Spinal cord (tissue), 10 donors: ENCODE measurements around the gene TUBA8. TPM values are rescaled to one million over a fixed set of nuclear protein-coding genes. Genes with fewer than 3 reads are reported as not detected.

Source experiments
- DNase-seq, 6 donors: peaks; one replicate each; pipeline versions ENCODE4 v3.0.0 to v3.0.0-alpha.2; 2013 to 2015; ENCODE audit warnings: low spot score in 6 of 6, low read depth in 4 of 6
- H3K27ac ChIP-seq: one replicate; pipeline ENCODE4 v1.5.1; 2013; ENCODE audit warnings: low read depth, low read length, control low read depth
- H3K27me3 ChIP-seq: one replicate; pipeline ENCODE4 v1.6.1; 2013; ENCODE audit warnings: low read length; ENCODE audit not compliant: control insufficient read depth, insufficient read depth
- H3K36me3 ChIP-seq: one replicate; pipeline ENCODE4 v1.6.1; 2013; ENCODE audit warnings: low read length; ENCODE audit not compliant: control insufficient read depth, insufficient read depth
- H3K4me1 ChIP-seq: one replicate; pipeline ENCODE4 v1.6.1; 2013; ENCODE audit warnings: low read length; ENCODE audit not compliant: control insufficient read depth, insufficient read depth
- H3K4me3 ChIP-seq: one replicate; pipeline ENCODE4 v1.5.1; 2013; ENCODE audit warnings: low read depth, low read length, control low read depth
- H3K9me3 ChIP-seq: one replicate; pipeline ENCODE4 v1.6.1; 2013; ENCODE audit warnings: low read length; ENCODE audit not compliant: control insufficient read depth, insufficient read depth
- WGBS: methylation state at CpG from one replicate; pipeline ENCODE4 v1.1.5; 2013; ENCODE audit warnings: missing lambda C conversion rate; ENCODE audit not compliant: insufficient coverage; 5-methylcytosine and 5-hydroxymethylcytosine counted together
- polyA plus RNA-seq, 2 donors: library from polyadenylated mRNA; unstranded; fragments of 120-200 nt; gene quantifications; one replicate each; pipeline ENCODE4 v1.2.1, GENCODE V29; 2013; ENCODE audit not compliant: insufficient read length in 2 of 2
- total RNA-seq, 2 donors: library from RNA; depleted of rRNA in 1 of 2; stranded (reverse); fragments of 120-200 nt in 1 of 2; fragments of >200 nt in 1 of 2; gene quantifications; one replicate each; pipeline versions ENCODE4 v1.2.3 to v1.2.4, GENCODE V29; 2013 to 2014
- donor health status: healthy.

Gene TUBA8
- total and polyA plus RNA-seq, 4 donors: 5.5 to 27.1 (median 17.2) TPM

GRCh38 chr22:18075720-18076497 is 34.7 kb upstream of the TUBA8 start:
- Histone ChIP-seq H3K27me3 (no peaks in the 10 kb centered on the region), H3K4me1 (peaks cover 20% of the 10 kb centered on the region), H3K4me3 (no peak overlapping the region), H3K9me3 (no peaks in the 10 kb centered on the region), H3K36me3 (peaks cover 7% of the 10 kb centered on the region), H3K27ac (no peak overlapping the region)
- DNase-seq: peak; percentile 84 to 98 (median 88)
- WGBS: 30% methylated on average over 11 of the region's 13 CpGs

DNA sequence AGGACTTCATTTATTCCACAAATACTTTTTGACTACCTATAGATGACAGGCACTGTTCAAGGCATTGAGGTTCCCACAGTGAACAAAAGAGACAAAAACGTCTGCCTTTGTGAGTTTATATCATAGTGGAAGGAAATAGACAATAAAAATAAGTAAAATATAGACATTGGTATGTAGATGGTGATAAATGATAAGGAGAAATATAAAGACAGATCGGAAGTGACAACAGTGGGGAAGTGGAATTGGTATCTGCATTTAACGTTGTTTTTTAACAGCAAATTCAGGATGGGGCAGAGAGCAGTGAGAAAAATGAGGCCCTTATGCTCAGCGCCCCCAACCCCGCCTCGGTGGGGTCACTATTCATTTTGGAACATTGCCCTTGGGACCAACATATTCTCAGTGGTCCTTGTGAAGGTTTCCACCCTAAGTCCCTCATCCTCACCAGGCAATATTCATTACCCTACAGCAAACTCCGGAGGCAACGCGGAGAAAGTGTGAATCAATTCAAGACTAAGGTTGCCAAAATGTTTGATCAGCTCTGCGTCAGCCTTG is 33.4 kb upstream of the TUBA8 start:
- Histone ChIP-seq H3K27ac (peak overlapping the region; percentile 72), H3K9me3 (no peaks in the 10 kb centered on the region), H3K36me3 (peaks cover 14% of the 10 kb centered on the region), H3K4me1 (peaks cover 20% of the 10 kb centered on the region), H3K27me3 (no peaks in the 10 kb centered on the region), H3K4me3 (peak overlapping the region; percentile 89)
- DNase-seq: no peak
- 18% methylated on average over 9 of the region's 10 CpGs for WGBS

DNA sequence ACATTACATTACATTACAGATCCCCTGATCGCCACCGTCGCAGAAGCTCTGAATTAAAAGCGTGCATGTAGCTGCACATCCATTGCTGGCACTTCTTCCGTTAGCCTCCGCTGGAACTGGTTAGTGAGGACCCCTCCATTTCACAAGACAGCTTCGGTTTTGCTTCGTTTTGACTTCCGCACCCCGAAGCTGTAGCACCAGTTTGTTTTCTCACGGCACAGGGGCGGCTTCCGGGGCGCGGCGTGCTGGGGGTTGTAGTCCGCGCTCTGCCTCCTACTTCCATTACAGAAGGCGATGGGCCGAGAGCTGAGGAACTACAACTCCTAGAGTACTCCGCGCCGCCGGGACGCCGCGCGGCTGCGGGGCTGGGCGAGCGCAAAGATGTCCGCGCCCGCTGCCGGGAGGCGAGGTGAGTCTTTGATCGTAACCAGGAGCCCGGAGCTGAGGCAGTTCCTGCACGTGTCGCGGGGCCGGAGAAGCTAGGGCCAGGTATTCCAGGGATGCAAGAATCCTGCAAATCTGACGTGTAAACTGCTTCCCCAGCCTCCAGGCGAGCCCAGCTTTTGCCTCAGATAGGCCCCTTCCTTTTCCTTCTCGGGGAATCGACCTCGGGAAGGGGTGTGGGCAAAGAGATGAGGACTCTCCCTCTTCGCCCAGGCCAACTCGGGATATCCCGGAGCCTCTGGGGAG is 32.8 kb upstream of the TUBA8 start, which contains the start of gene PEX26:
Gene PEX26, plus strand, starts transcription at position 352 of the 690 bp plus-strand sequence. CDS start 387 bp downstream, outside the sequence.
- peaks cover 14% of the 10 kb centered on the region for H3K36me3 ChIP-seq
- under 1% methylated on average over 50 of the region's 50 CpGs for WGBS
- peak; percentile 83 to 99 (median 91) for DNase-seq
- no peaks in the 10 kb centered on the region for H3K27me3 ChIP-seq
- peak within 1 kb of the TSS; percentile 89 for H3K4me3 ChIP-seq
- H3K4me1 ChIP-seq: peaks cover 20% of the 10 kb centered on the region
- H3K9me3 ChIP-seq: no peaks in the 10 kb centered on the region
- peak within 1 kb of the TSS; percentile 72 for H3K27ac ChIP-seq

DNA sequence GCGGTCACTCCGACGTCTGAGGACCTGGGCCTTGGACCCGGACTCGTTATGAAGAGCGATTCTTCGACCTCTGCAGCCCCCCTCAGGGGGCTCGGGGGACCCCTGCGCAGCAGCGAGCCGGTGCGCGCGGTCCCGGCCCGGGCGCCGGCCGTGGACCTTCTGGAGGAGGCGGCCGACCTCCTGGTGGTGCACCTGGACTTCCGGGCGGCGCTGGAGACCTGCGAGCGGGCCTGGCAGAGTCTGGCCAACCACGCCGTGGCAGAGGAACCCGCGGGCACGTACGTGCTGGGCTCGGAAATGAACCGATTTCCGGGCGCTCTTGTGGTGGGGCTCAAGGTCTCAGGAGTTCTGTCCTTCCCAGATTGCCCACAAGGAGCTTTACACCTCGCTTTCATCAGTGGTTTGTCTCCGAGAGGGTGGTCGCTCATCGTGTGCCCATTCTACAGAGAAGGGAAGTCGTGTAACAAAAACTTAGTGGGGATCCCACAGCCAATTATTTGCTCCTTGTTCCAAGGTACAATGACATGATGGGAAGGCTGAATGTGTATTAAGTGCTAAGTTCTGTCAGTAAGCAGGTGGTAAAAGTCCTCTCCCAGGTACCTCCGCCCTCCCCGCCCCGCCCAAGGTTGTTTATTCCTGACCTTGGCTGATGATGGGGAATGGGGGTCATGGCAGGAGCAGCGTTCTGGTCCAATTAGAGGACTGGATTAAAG is 32.1 kb upstream of the TUBA8 start:
- Histone ChIP-seq H3K4me1 (peaks cover 20% of the 10 kb centered on the region), H3K36me3 (peaks cover 18% of the 10 kb centered on the region), H3K27ac (no peak overlapping the region), H3K27me3 (no peaks in the 10 kb centered on the region), H3K4me3 (peak overlapping the region; percentile 89), H3K9me3 (no peaks in the 10 kb centered on the region)
- DNase-seq: no peak
- 9% methylated on average over 40 of the region's 45 CpGs for WGBS

DNA sequence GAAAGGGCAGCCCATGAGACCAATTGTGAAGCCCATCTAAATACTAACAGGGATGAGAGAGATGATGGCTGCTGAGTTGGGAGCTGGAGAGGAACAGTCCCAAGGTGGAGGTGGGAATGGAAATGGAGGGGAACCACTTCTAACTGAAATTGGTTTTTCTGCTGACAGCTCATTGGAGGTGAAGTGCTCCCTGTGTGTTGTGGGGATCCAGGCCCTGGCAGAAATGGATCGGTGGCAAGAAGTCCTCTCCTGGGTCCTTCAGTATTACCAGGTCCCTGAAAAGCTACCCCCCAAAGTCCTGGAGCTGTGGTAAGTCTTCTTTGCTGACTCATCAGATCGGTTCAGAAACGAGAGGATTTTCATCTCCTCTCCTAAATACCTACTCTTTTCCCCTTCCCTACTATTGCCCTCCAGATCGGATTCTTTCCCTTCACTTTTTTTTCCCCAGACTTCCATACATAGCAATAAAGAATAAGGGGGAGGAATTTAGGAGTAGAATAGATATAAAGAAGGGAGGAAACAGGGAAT is 30.8 kb upstream of the TUBA8 start:
- no peak overlapping the region for H3K4me3 ChIP-seq

GRCh38 chr22:18081416-18081815 is 29.2 kb upstream of the TUBA8 start:
- Histone ChIP-seq H3K27ac (no peak overlapping the region), H3K9me3 (no peaks in the 10 kb centered on the region), H3K27me3 (no peaks in the 10 kb centered on the region), H3K4me3 (no peak overlapping the region), H3K36me3 (peaks cover 45% of the 10 kb centered on the region), H3K4me1 (peaks cover 14% of the 10 kb centered on the region)
- WGBS: 94% methylated on average over 2 of the region's 5 CpGs
- DNase-seq: no peak

More for the DNA sequence above, 30.8 kb upstream of the TUBA8 start:
- Histone ChIP-seq H3K36me3 (peaks cover 31% of the 10 kb centered on the region), H3K27me3 (no peaks in the 10 kb centered on the region), H3K9me3 (no peaks in the 10 kb centered on the region), H3K27ac (no peak overlapping the region), H3K4me1 (peaks cover 20% of the 10 kb centered on the region)
- DNase-seq: no peak
- no CpG with 5 or more reads among the region's 4 CpGs for whole genome bisulfite sequencing

- no peak overlapping the region for H3K4me3 ChIP-seq
- no peak overlapping the region for H3K27ac ChIP-seq
- H3K9me3 ChIP-seq: no peaks in the 10 kb centered on the region
- 80% methylated on average over 1 of the region's 2 CpGs for WGBS
- DNase-seq: no peak
- peaks cover 8% of the 10 kb centered on the region for H3K4me1 ChIP-seq
- peaks cover 53% of the 10 kb centered on the region for H3K36me3 ChIP-seq
- H3K27me3 ChIP-seq: no peaks in the 10 kb centered on the region
These were observed 28.1 kb upstream of the TUBA8 start for GRCh38 chr22:18082467-18082866.

DNA sequence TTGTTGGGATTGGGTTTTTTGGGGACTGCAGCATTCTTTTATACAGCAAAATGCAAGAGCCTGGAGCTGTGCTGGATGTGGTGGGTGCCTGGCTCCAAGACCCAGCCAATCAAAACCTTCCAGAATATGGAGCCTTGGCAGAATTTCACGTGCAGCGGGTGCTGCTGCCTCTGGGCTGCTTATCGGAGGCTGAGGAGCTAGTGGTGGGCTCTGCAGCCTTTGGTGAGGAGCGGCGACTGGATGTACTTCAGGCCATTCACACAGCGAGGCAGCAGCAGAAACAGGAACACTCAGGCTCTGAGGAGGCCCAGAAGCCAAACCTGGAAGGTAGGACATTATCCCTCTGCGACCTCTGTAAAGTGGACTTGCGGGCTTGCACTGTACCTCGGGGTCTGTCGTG is 27.2 kb upstream of the TUBA8 start:
- no peak overlapping the region for H3K27ac ChIP-seq
- no peak overlapping the region for H3K4me3 ChIP-seq
- H3K36me3 ChIP-seq: peaks cover 62% of the 10 kb centered on the region
- peaks cover 7% of the 10 kb centered on the region for H3K4me1 ChIP-seq
- no peaks in the 10 kb centered on the region for H3K9me3 ChIP-seq
- no peak for DNase-seq
- 98% methylated on average over 10 of the region's 10 CpGs for WGBS
- H3K27me3 ChIP-seq: no peaks in the 10 kb centered on the region

- Histone ChIP-seq H3K4me3 (no peak overlapping the region), H3K4me1 (no peaks in the 10 kb centered on the region), H3K27me3 (no peaks in the 10 kb centered on the region), H3K27ac (no peak overlapping the region), H3K9me3 (no peaks in the 10 kb centered on the region), H3K36me3 (peaks cover 78% of the 10 kb centered on the region)
- no peak for DNase-seq
These were observed 25.4 kb upstream of the TUBA8 start for GRCh38 chr22:18085188-18085587.
